SU-DHL-6 (cell line): ENCODE data around the gene PAFAH1B1.
A peak's percentile ranks its signal among the peaks of the same experiment; 100 is the strongest.

ENCODE experiments used
- H2AFZ ChIP-seq: fragments of 200-600 bp; sonication (generic); 2 replicates; pipeline ENCODE4 v1.6.1; 2014; ENCODE audit warnings: low read depth, mild to moderate bottlenecking, moderate library complexity, mixed read lengths, antibody characterized with exemption, low read length; ENCODE audit not compliant: severe bottlenecking
- H3F3A ChIP-seq: fragments of 200-600 bp; shearing (Covaris generic); 2 replicates; pipeline ENCODE4 v1.6.0; 2016; ENCODE audit warnings: antibody characterized with exemption, mild to moderate bottlenecking; ENCODE audit not compliant: insufficient read depth
- H3K27ac ChIP-seq: fragments of 200-600 bp; sonication (generic); 2 replicates; pipeline ENCODE4 v1.5.1; 2016; ENCODE audit warnings: low read depth, mild to moderate bottlenecking, low read length, moderate library complexity, mixed read lengths
- H3K27me3 ChIP-seq: fragments of 200-600 bp; sonication (generic), shearing (Covaris generic); 2 replicates; pipeline ENCODE4 v1.6.0; 2014; ENCODE audit warnings: mild to moderate bottlenecking, low read length
- H3K36me3 ChIP-seq: fragments of 200-600 bp; sonication (generic); 2 replicates; pipeline ENCODE4 v1.6.1; 2014; ENCODE audit warnings: mild to moderate bottlenecking, low read length, mixed read lengths
- H3K4me2 ChIP-seq: fragments of 300-600, 200-600 bp; shearing (Covaris generic), sonication (generic); 2 replicates; pipeline ENCODE4 v1.6.0; 2014; ENCODE audit warnings: low read length, low read depth, mild to moderate bottlenecking; ENCODE audit not compliant: poor library complexity, severe bottlenecking
- H3K4me3 ChIP-seq: fragments of 200-600 bp; sonication (generic); 2 replicates; pipeline ENCODE4 v1.5.1; 2014; ENCODE audit warnings: antibody characterized with exemption, low read length, mild to moderate bottlenecking, mixed read lengths; ENCODE audit not compliant: insufficient read depth, poor library complexity, severe bottlenecking
- H3K79me2 ChIP-seq: fragments of 200-600 bp; sonication (generic); 2 replicates; pipeline ENCODE4 v1.6.1; 2014; ENCODE audit warnings: mild to moderate bottlenecking, low read length, moderate library complexity; ENCODE audit not compliant: insufficient read depth
- H3K9ac ChIP-seq: fragments of 200-600 bp; sonication (generic); 2 replicates; pipeline ENCODE4 v1.7.0; 2014; ENCODE audit warnings: mild to moderate bottlenecking, low read length
- H3K9me2 ChIP-seq: fragments of 200-600 bp; sonication (generic); replicated peaks from 2 replicates; pipeline ENCODE4 v1.6.1; 2014; ENCODE audit warnings: low read length; ENCODE audit not compliant: insufficient read depth
- H3K9me3 ChIP-seq: fragments of 200-600 bp; sonication (generic); 2 replicates; pipeline ENCODE4 v1.6.1; 2014; ENCODE audit warnings: low read length, mixed read lengths; ENCODE audit not compliant: insufficient read depth
- H4K20me1 ChIP-seq: fragments of 200-600 bp; sonication (generic); 2 replicates; pipeline ENCODE4 v1.6.1; 2014; ENCODE audit warnings: low read depth, mild to moderate bottlenecking, antibody characterized with exemption, low read length, moderate library complexity, mixed read lengths
- CTCF ChIP-seq: fragments of 200-600 bp; sonication (generic); IDR thresholded peaks from one replicate; pipeline ENCODE4 v1.5.1; 2017; ENCODE audit warnings: antibody characterized with exemption, mild to moderate bottlenecking, low read length, moderate library complexity; ENCODE audit not compliant: insufficient read depth, poor library complexity, severe bottlenecking
- EZH2phosphoT487 ChIP-seq: fragments of 200-600 bp; sonication (generic), shearing (Covaris generic); conservative IDR thresholded peaks from 2 replicates; pipeline ENCODE4 v1.6.1; 2018; ENCODE audit warnings: mild to moderate bottlenecking, antibody characterized with exemption, low read length, moderate library complexity, mixed read lengths

PAFAH1B1 gene

GRCh38 chr17:2582493-2582892 lies 11.0 kb upstream of the PAFAH1B1 start:
- Histone ChIP-seq H3K4me3 (no peak overlapping the region), H3K36me3 (no peaks in the 10 kb centered on the region), H3K9me2 (no peaks in the 10 kb centered on the region), H4K20me1 (no peaks in the 10 kb centered on the region), H3K9ac (no peak overlapping the region), H3K9me3 (no peaks in the 10 kb centered on the region), H3K79me2 (no peaks in the 10 kb centered on the region), H2AFZ (no peak overlapping the region), H3F3A (no peaks in the 10 kb centered on the region), H3K27ac (no peak overlapping the region), H3K27me3 (no peaks in the 10 kb centered on the region), H3K4me2 (no peak overlapping the region)
- TF ChIP-seq CTCF (no peak), EZH2phosphoT487 (no peak)

GRCh38 chr17:2591040-2591640 lies 2.3 kb upstream of the PAFAH1B1 start:
- Histone ChIP-seq H3K9me2 (no peaks in the 10 kb centered on the region), H3K9ac (no peak overlapping the region), H3F3A (no peaks in the 10 kb centered on the region), H3K4me3 (no peak overlapping the region), H3K27ac (no peak overlapping the region), H2AFZ (no peak overlapping the region), H3K4me2 (no peak overlapping the region), H4K20me1 (peaks cover 11% of the 10 kb centered on the region), H3K79me2 (peaks cover 24% of the 10 kb centered on the region), H3K27me3 (no peaks in the 10 kb centered on the region), H3K36me3 (no peaks in the 10 kb centered on the region), H3K9me3 (no peaks in the 10 kb centered on the region)
- TF ChIP-seq CTCF (no peak), EZH2phosphoT487 (no peak)

- Histone ChIP-seq H3K27me3 (no peaks in the 10 kb centered on the region), H3K4me3 (peak overlapping the region; percentile 94), H3K4me2 (peak overlapping the region; percentile 74), H3K9me2 (no peaks in the 10 kb centered on the region), H3K79me2 (peaks cover 53% of the 10 kb centered on the region), H3K27ac (peak overlapping the region; percentile 82), H3K9ac (peak overlapping the region; percentile 99), H4K20me1 (peaks cover 28% of the 10 kb centered on the region), H3K9me3 (no peaks in the 10 kb centered on the region), H3F3A (no peaks in the 10 kb centered on the region), H2AFZ (peak overlapping the region; percentile 62), H3K36me3 (no peaks in the 10 kb centered on the region)
- TF ChIP-seq EZH2phosphoT487 (no peak), CTCF (no peak)
Observed at GRCh38 chr17:2593821-2594721, 617 bp downstream of the PAFAH1B1 start.
